Activated CD8-positive, alpha-beta memory T cell treated with anti-CD3 and anti-CD28 coated beads for 1 hour (primary cell): ENCODE data around the gene COMT.

Experiments
- DNase-seq, 2 donors: peaks; one replicate each; pipeline ENCODE4 v3.0.0-alpha.2; 2020; ENCODE audit warnings: low read depth in 1 of 2; ENCODE audit errors: extremely low read depth in 1 of 2

Gene COMT

DNA sequence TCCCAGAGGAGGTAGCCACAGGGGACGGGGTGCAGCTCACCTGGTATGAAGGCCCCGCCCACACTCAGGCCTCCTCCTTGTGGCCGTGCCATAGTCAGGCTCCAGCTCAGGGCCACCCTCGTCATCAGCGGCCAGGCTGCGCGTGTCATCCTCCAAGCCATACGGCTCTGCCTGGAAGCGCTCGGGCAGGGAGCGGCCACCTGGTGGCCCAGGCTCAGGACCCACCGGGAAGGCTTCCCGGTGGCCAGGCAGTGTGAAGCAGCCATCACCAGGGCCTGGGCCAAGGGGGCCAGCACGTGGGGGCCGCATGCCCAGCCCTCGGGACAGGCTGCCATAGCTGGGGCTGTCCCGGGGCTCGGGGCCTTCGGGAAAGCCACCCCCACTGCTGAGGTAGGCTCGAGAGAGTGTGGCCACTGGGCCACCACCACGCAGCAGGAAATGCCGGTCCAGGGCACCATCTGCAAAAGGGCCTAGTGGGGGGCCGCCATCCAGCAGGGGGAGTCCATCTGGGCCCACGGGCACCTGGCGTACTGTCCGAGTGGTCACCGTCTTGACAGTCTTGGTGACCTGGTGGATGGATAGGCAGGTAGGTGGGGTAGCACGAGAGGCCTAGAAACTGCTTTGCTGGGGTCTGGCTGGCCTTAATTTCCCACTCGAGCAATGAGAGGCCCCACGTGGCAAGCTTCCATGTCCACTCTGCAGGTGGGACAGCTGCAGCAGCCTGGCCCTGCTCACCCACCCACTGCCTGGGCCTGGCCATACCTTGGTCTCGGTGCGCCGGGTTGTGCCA, 39.8 kb downstream of the COMT start:
- no peak for DNase-seq

DNA sequence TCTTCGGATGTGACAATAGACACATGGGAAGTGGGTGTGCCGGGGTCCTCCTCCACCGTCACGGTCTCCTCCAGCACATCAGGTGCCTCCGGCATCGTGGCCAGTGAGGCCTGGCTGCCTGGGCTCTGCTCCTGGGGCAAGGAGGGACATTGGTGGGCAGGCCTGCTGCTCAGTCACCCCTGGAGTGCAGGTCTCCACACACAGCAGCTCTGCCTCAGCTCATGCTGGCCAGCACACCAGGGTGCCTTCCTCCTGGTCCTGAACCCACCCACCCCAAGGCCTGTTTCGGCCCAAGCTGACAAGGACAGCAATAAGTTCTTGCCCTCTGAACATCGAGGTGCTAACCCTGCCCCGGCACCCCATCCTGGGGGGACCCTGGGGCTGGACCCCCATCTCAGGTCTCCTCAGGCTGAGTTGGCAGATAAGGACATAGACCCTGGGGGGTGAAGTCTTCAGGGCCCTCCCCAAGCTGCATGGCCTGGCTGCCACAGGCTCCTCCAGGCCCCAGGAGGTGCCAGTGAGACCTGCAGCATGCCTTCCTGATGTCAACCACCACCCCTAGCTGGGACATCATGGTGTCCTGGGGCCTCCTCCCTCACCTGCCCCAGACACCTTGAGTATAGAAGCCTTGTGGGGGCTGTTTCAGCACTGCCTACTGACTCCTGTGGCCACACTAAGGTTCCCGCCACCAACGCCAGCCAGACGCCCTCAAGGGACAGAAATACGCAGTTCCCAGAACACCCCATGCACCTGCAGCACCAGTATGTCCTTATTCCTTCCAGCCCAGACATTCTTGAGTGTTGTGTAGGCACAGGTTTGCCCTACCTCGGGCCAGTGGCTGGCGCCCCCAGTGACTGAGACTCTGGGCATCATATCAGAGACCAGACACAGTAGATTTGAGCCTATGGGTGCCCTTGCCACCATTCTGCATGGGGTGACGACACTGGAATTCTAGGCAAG, 40.7 kb downstream of the COMT start:
- DNase-seq: no peak

- no peak for DNase-seq
These were observed 41.5 kb downstream of the COMT start for GRCh38 chr22:19982991-19983578.

DNA sequence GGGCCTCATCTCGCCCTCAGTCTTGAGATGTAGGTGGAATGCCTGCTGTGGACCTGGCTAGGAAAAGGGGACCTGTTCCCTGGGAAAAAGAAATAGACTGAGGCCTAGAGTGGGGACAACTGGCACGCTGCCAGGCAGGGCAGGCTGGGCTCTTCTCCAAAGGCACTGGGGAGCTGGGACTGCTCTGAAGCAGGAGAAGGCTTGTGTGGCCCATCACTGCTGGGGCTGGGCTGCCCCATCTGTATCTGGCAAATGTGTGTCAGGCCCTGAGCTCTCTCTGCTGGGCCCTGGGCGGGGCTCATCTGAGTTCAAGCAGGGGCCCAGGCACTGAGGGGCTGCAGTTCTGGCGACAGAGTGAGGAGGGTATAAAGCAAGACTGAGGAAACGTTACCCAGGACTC, 42.2 kb downstream of the COMT start:
- DNase-seq: no peak

GRCh38 chr22:19984201-19984753, 42.7 kb downstream of the COMT start:
- no peak for DNase-seq

- DNase-seq: no peak
These were observed 43.6 kb downstream of the COMT start for GRCh38 chr22:19984851-19985811.

DNA sequence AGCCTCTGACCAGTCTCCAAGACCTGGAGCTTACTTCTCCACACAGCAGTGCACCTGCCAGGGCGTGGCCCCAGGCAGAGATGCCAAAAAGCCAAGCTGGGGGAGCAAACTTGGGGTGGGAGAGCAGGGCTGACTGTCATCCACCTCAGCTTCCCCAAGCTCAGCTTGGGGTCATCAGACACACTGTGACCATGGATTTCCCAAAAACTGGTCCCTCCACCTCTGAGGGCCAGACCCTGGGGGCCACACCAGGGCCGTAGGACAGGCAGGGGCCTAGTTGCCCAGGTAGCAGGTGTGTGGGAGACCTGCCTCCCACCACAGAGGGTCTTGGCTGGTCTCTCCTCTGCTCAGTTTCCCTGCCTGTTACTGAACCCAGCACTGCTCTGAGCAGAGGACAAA, 44.4 kb downstream of the COMT start:
- DNase-seq: no peak

GRCh38 chr22:19986410-19987341, 45.1 kb downstream of the COMT start:
- DNase-seq: peak in 1 of 2 donors; percentile 49

GRCh38 chr22:19987394-19988306, 46.1 kb downstream of the COMT start:
- no peak for DNase-seq

DNA sequence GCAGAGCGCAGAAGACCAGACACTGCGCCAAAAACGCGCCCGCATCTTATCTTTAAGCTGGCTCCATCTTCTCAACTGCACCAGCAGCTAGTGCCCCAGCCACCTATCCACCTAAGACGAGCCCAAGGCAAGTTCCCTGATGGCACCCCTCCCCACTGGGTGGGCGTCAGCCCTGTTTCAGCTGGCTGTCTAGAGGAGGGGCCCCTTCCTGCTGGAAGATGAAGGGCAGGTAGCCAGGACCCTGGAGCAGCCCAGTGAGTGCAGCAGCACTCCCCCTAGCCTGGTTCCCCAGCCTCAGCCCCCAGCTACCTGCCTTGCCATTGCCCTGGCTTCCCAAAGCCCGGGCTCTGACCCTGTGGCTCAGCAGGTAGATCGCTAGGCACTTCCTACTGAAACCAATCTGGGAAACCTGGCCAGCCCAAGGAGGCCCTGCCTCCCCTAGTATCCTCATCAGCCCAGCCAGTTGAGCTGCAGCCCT, 46.8 kb downstream of the COMT start:
- DNase-seq: no peak

DNA sequence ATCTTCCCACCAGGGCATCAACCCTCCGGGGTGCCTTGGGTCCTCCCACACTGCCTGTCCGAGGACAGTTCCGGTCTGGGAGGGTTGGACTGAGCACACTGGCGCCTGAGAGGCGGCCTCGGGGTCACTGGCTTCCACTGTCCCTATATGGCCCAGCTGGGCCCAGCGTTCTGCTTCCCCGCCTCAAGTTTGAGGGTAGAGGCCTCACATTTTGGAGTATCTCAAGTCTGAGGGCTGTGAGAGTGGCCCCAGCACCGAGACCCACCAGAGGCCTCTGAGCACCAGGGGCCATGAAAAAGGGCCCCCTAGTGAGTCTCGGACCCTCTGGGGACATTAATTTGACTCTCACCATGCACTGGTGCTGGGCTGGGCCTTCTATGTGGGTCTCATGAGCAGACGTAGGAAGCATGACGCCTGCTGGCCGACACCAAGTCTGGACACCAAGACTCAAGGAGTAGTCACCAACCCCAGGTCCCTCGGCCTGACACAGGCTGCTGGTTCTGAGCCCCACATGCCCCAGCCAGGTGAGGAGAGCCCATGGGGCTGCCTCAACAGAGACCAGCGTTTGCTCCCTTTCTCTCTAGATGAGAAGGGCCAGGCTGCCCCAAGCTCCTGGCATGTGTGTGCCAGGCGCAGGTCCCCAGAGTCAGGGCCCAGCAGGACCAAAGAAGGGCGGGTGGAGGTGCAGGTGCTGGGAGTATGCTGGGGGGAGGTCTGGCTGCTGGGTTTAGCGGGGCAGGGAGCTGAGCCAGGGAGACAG, 47.6 kb downstream of the COMT start:
- DNase-seq: no peak

- no peak for DNase-seq
These were observed 48.1 kb downstream of the COMT start for GRCh38 chr22:19989725-19990067.

- DNase-seq: no peak
These were observed 48.6 kb downstream of the COMT start for GRCh38 chr22:19990188-19990587.

GRCh38 chr22:19990609-19991394, 49.2 kb downstream of the COMT start:
- DNase-seq: no peak

GRCh38 chr22:19991395-19991644, 49.7 kb downstream of the COMT start:
- no peak for DNase-seq

GRCh38 chr22:19991645-19992451, 50.3 kb downstream of the COMT start:
- no peak for DNase-seq
